Endothelial cell of umbilical vein (primary cell): ENCODE measurements around the gene C3orf70. TPM values are rescaled to one million over a fixed set of nuclear protein-coding genes. Genes with fewer than 3 reads are reported as not detected.

Experiments
- BruUV-seq: library from RNA; stranded (reverse); fragments of 400-500 nt; replicated peaks from 2 replicates; lab custom pipeline; 2021; lab: Mats Ljungman, UMichigan
- CTCF ChIA-PET: fragments of 300-600, 350-600 bp; sonication (Branson Sonifier 250); formaldehyde crosslinking; loops from one replicate; lab custom pipeline; 2021; ENCODE audit warnings: antibody characterized with exemption, inconsistent platforms; lab: Charles Lee
- POLR2A ChIA-PET: fragments of 300-600, 350-600 bp; sonication (Branson Sonifier 250); formaldehyde crosslinking; loops from one replicate; lab custom pipeline; 2021; ENCODE audit warnings: antibody characterized with exemption, inconsistent platforms; lab: Charles Lee
- DNase-seq: peaks from one replicate; pipeline ENCODE4 v3.0.0-alpha.2; 2011; ENCODE audit warnings: low read depth, low spot score
- FAIRE-seq: peaks from 2 replicates; lab custom pipeline; 2011; peaks lifted over from hg19 to GRCh38; lab: Jason Lieb, UNC
- H2AFZ ChIP-seq: 2 replicates; pipeline ENCODE4 v1.6.0; 2012; ENCODE audit warnings: low read depth, low read length, control low read depth, inconsistent platforms
- H3K27ac ChIP-seq: 2 replicates; pipeline ENCODE4 v1.5.1; 2011; ENCODE audit warnings: low read depth, mild to moderate bottlenecking, control low read depth, low read length, moderate library complexity; ENCODE audit not compliant: insufficient read depth
- H3K27me3 ChIP-seq, 2 experiments: 2 replicates each; pipeline versions ENCODE4 v1.6.0 to v1.6.1; 2011; ENCODE audit warnings: low read length in 2 of 2, mixed read lengths in 1 of 2; ENCODE audit not compliant: control insufficient read depth in 2 of 2, insufficient read depth in 2 of 2
- H3K36me3 ChIP-seq, 2 experiments: 2 replicates in 1 of 2; 3 replicates in 1 of 2; pipeline ENCODE4 v1.5.1; 2011; ENCODE audit warnings: low read length in 2 of 2, mild to moderate bottlenecking in 1 of 2, moderate library complexity in 1 of 2; ENCODE audit not compliant: control insufficient read depth in 2 of 2, insufficient read depth in 2 of 2; ENCODE audit errors: extremely low read depth in 1 of 2
- H3K4me1 ChIP-seq: 3 replicates; pipeline ENCODE4 v1.5.1; 2011; ENCODE audit warnings: mild to moderate bottlenecking, low read length; ENCODE audit not compliant: control insufficient read depth, insufficient read depth; ENCODE audit errors: extremely low read depth
- H3K4me2 ChIP-seq: 2 replicates; pipeline ENCODE4 v1.6.1; 2011; ENCODE audit warnings: low read length, control low read depth, mixed read lengths; ENCODE audit not compliant: insufficient read depth
- H3K4me3 ChIP-seq, 3 experiments: fragments of 200-600 bp in 1 of 3; sonication (generic), shearing (Covaris generic) in 1 of 3; replicated peaks in 1 of 3; 2 replicates each; pipeline ENCODE4 v1.5.1; 2011 to 2016; ENCODE audit warnings: control low read depth in 3 of 3, low read length in 3 of 3, mild to moderate bottlenecking in 2 of 3, inconsistent platforms in 1 of 3, low read depth in 1 of 3, moderate library complexity in 1 of 3; ENCODE audit not compliant: insufficient read depth in 1 of 3
- H3K79me2 ChIP-seq: 2 replicates; pipeline ENCODE4 v1.6.0; 2012; ENCODE audit warnings: low read length, inconsistent platforms; ENCODE audit not compliant: control insufficient read depth, insufficient read depth
- H3K9ac ChIP-seq: replicated peaks from 2 replicates; pipeline ENCODE3; 2011; ENCODE audit warnings: low read length, control low read depth; ENCODE audit not compliant: insufficient read depth; ENCODE audit errors: extremely low read depth
- H3K9me1 ChIP-seq: replicated peaks from 3 replicates; pipeline ENCODE4 v1.6.0; 2011; ENCODE audit warnings: mild to moderate bottlenecking, low read length; ENCODE audit not compliant: control insufficient read depth, insufficient read depth; ENCODE audit errors: extremely low read depth
- H3K9me3 ChIP-seq: replicated peaks from 2 replicates; pipeline ENCODE4 v1.5.1; 2012; ENCODE audit warnings: low read length, inconsistent platforms; ENCODE audit not compliant: control insufficient read depth, insufficient read depth
- H4K20me1 ChIP-seq: replicated peaks from 2 replicates; pipeline ENCODE3; 2011; ENCODE audit warnings: mild to moderate bottlenecking, low read length; ENCODE audit not compliant: control insufficient read depth, insufficient read depth; ENCODE audit errors: extremely low read depth
- CTCF ChIP-seq, 2 donors: IDR thresholded peaks; 1 replicate in 1 of 2; 2 replicates in 1 of 2; pipeline ENCODE4 v1.5.1; 2011; ENCODE audit warnings: low read length in 2 of 2, mild to moderate bottlenecking in 2 of 2, moderate library complexity in 2 of 2, control low read depth in 1 of 2, inconsistent platforms in 1 of 2, low read depth in 1 of 2; ENCODE audit not compliant: insufficient read depth in 1 of 2; ENCODE audit errors: extremely low read depth in 1 of 2
- EZH2 ChIP-seq: IDR thresholded peaks from 2 replicates; pipeline ENCODE4 v1.6.1; 2012; ENCODE audit warnings: borderline replicate concordance, low read depth, mild to moderate bottlenecking, moderate library complexity, low read length, inconsistent platforms; ENCODE audit not compliant: severe bottlenecking
- FOS ChIP-seq: IDR thresholded peaks from 2 replicates; pipeline ENCODE4 v1.6.1; 2011; ENCODE audit warnings: mild to moderate bottlenecking, low read length, moderate library complexity, borderline replicate concordance; ENCODE audit not compliant: insufficient read depth
- GATA2 ChIP-seq: IDR thresholded peaks from 2 replicates; pipeline ENCODE4 v1.7.0; 2011; ENCODE audit warnings: low read depth, mild to moderate bottlenecking, moderate library complexity, mixed read lengths, low read length; ENCODE audit not compliant: insufficient read length, insufficient read depth
- JUN ChIP-seq: IDR thresholded peaks from 2 replicates; pipeline ENCODE4 v1.6.1; 2011; ENCODE audit warnings: borderline replicate concordance, low read depth; ENCODE audit not compliant: insufficient read length, insufficient read depth
- MAX ChIP-seq: IDR thresholded peaks from 2 replicates; pipeline ENCODE4 v1.6.1; 2011; ENCODE audit not compliant: insufficient read depth, insufficient read length
- MYC ChIP-seq: IDR thresholded peaks from one replicate; pipeline ENCODE4 v1.6.1; 2011; ENCODE audit warnings: mild to moderate bottlenecking, low read depth, low read length
- POLR2A ChIP-seq: IDR thresholded peaks from 2 replicates; pipeline ENCODE4 v1.6.1; 2012; ENCODE audit warnings: low read depth, mild to moderate bottlenecking, control low read depth, low read length
- POLR2AphosphoS5 ChIP-seq: IDR thresholded peaks from 2 replicates; pipeline ENCODE4 v1.6.1; 2012; ENCODE audit warnings: low read depth, mild to moderate bottlenecking, control low read depth, low read length, moderate library complexity; ENCODE audit not compliant: insufficient read depth
- dilution Hi-C: fragments of 300-500 bp; cut with MboI; formaldehyde crosslinking; loops from one replicate; pipeline ENCODE4 v1.15.0; 2019; ENCODE audit warnings: low sequenced_read_pairs; ENCODE audit not compliant: extremely low pct_ligation_motif_present
- intact Hi-C: fragments of 100-400 bp; cut with micrococcal nuclease; formaldehyde crosslinking; loops from one replicate; pipeline ENCODE4 v1.10.0; 2022
- polyA plus RNA-seq, 4 experiments: library from polyadenylated mRNA; depleted of rRNA in 3 of 4; stranded (reverse) in 3 of 4; unstranded in 1 of 4; fragments of >200 nt; gene quantifications; 2 replicates each; pipeline versions ENCODE4 v1.2.1 to v1.2.3, GENCODE V29; 2011 to 2012; ENCODE audit warnings: missing spikeins in 1 of 4
- total RNA-seq: library from RNA; stranded (reverse); gene quantifications from 2 replicates; pipeline ENCODE4 v1.2.3, GENCODE V29; 2021

C3orf70 gene
- total and polyA plus RNA-seq, 2 donors (not counting 3 experiments of a cell fraction or from before 2014, with no cell fraction given): 0.08 to 0.20 TPM

GRCh38 chr3:185030951-185031350 is 121.9 kb downstream of the C3orf70 start:
- FAIRE-seq (no peak), DNase-seq (no peak)
- no peak overlapping the region for H3K4me2 ChIP-seq
- CTCF ChIA-PET: no interaction called here
- no peak overlapping the region for H3K9ac ChIP-seq
- H3K27me3 ChIP-seq: no peaks in the 10 kb centered on the region
- intact Hi-C loops: no loop called here
- no peaks in the 10 kb centered on the region for H4K20me1 ChIP-seq
- H3K4me1 ChIP-seq: no peaks in the 10 kb centered on the region
- no peaks in the 10 kb centered on the region for H3K9me1 ChIP-seq
- POLR2A ChIA-PET: interaction anchor here (0.7 kb wide), 1 partner anchor 12 kb away, joined by 3 read pairs; no protein-coding TSS in a partner anchor
- TF ChIP-seq GATA2 (no peak), CTCF (IDR thresholded peaks at IDR 0.05; ENCODE audit: extremely low read depth in 1 of 2, insufficient read depth in 1 of 2, low read depth in 1 of 2, low read length in 2 of 2) (no peak), EZH2 (no peak), JUN (no peak), MYC (no peak), FOS (no peak), POLR2AphosphoS5 (no peak), MAX (no peak), POLR2A (no peak)
- no peak overlapping the region for H2AFZ ChIP-seq
- no peaks in the 10 kb centered on the region for H3K36me3 ChIP-seq
- H3K4me3 ChIP-seq: no peak overlapping the region
- no peaks in the 10 kb centered on the region for H3K9me3 ChIP-seq
- H3K79me2 ChIP-seq: no peaks in the 10 kb centered on the region
- BruUV-seq: no TSS peak
- dilution Hi-C loops: no loop called here
- no peak overlapping the region for H3K27ac ChIP-seq
